ENCODE measurements around the gene CLDN6. TPM values are rescaled to one million over a fixed set of nuclear protein-coding genes. Genes with fewer than 3 reads are reported as not detected.

The CLDN6 gene
- total and polyA plus RNA-seq, 9 of the 15 experiments (the other 6 are each of a cell fraction or from before 2014, with no cell fraction given): 0.22 to 0.75 (median 0.38) TPM; not detected in 3

DNA sequence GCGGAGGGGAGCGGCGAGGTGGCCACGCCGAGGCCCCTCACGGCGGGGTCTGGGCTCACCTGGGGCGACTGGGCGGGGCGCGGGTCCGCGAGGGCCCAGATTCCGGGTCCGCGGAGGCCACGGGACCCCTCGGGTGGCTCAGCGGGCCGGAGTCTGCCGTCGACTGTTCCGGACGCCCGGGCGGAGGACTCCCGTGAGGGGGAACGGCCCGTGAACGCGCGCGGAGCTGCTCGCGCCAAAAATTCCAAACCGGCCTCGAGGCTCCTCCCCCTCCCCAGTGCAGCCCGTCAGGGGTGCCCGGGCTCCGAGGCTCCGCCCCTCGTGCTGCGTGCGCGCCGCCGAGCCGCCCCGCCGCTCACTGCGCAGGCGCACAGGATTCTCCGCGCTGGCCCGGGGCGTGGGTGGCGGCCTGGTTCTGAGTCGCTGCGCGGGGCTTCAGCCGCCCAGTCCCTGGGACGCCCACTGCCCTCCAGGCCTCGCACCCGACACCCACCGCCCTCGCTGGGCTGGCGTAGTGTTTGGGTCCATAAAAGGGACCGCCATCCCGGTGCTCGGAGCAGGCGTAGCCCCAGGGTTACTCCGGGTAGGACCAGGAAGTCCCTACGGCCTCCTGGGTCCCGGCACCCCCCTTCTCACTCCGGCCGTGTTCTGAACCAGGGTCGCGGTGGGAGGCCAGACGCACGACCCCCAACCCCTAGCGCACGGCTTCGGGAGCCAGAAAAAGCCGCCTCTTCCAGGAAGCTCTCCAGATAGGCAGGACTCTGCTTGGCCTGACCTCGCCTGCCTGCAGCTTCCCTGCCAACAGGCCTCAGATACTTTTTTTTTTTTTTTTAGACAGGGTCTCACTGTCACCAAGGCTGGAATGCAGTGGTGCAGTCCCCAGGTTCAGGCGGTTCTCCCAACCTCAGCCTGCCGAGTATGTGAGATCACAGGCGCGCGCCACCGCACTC, 37.5 kb downstream of the CLDN6 start, which contains the start of gene PKMYT1 (continued):
- TF ChIP-seq, protein P1, sequence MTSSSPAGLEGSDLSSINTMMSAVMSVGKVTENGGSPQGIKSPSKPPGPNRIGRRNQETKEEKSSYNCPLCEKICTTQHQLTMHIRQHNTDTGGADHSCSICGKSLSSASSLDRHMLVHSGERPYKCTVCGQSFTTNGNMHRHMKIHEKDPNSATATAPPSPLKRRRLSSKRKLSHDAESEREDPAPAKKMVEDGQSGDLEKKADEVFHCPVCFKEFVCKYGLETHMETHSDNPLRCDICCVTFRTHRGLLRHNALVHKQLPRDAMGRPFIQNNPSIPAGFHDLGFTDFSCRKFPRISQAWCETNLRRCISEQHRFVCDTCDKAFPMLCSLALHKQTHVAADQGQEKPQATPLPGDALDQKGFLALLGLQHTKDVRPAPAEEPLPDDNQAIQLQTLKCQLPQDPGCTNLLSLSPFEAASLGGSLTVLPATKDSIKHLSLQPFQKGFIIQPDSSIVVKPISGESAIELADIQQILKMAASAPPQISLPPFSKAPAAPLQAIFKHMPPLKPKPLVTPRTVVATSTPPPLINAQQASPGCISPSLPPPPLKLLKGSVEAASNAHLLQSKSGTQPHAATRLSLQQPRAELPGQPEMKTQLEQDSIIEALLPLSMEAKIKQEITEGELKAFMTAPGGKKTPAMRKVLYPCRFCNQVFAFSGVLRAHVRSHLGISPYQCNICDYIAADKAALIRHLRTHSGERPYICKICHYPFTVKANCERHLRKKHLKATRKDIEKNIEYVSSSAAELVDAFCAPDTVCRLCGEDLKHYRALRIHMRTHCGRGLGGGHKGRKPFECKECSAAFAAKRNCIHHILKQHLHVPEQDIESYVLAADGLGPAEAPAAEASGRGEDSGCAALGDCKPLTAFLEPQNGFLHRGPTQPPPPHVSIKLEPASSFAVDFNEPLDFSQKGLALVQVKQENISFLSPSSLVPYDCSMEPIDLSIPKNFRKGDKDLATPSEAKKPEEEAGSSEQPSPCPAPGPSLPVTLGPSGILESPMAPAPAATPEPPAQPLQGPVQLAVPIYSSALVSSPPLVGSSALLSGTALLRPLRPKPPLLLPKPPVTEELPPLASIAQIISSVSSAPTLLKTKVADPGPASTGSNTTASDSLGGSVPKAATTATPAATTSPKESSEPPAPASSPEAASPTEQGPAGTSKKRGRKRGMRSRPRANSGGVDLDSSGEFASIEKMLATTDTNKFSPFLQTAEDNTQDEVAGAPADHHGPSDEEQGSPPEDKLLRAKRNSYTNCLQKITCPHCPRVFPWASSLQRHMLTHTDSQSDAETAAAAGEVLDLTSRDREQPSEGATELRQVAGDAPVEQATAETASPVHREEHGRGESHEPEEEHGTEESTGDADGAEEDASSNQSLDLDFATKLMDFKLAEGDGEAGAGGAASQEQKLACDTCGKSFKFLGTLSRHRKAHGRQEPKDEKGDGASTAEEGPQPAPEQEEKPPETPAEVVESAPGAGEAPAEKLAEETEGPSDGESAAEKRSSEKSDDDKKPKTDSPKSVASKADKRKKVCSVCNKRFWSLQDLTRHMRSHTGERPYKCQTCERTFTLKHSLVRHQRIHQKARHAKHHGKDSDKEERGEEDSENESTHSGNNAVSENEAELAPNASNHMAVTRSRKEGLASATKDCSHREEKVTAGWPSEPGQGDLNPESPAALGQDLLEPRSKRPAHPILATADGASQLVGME (CRISPR knock-in tag; IDR thresholded peaks at IDR 0.05): 0 out of 2 replicates have a peak, but pooled peaks have one; percentile 41
- TF ChIP-seq, protein P2, sequence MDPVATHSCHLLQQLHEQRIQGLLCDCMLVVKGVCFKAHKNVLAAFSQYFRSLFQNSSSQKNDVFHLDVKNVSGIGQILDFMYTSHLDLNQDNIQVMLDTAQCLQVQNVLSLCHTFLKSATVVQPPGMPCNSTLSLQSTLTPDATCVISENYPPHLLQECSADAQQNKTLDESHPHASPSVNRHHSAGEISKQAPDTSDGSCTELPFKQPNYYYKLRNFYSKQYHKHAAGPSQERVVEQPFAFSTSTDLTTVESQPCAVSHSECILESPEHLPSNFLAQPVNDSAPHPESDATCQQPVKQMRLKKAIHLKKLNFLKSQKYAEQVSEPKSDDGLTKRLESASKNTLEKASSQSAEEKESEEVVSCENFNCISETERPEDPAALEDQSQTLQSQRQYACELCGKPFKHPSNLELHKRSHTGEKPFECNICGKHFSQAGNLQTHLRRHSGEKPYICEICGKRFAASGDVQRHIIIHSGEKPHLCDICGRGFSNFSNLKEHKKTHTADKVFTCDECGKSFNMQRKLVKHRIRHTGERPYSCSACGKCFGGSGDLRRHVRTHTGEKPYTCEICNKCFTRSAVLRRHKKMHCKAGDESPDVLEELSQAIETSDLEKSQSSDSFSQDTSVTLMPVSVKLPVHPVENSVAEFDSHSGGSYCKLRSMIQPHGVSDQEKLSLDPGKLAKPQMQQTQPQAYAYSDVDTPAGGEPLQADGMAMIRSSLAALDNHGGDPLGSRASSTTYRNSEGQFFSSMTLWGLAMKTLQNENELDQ (CRISPR knock-in tag; IDR thresholded peaks at IDR 0.05; ENCODE audit: borderline replicate concordance): no peak
- TF ChIP-seq U2AF1 (optimal IDR thresholded peaks at IDR 0.05; ENCODE audit: low read depth, low read length): peak; percentile 32
- no peak for TF ChIP-seq SMARCB1 (IDR thresholded peaks at IDR 0.05; ENCODE audit: insufficient read length, low read depth)

Measured in K562 (cell line).